ENCODE data around the gene LARGE1.

LARGE1 gene

DNA sequence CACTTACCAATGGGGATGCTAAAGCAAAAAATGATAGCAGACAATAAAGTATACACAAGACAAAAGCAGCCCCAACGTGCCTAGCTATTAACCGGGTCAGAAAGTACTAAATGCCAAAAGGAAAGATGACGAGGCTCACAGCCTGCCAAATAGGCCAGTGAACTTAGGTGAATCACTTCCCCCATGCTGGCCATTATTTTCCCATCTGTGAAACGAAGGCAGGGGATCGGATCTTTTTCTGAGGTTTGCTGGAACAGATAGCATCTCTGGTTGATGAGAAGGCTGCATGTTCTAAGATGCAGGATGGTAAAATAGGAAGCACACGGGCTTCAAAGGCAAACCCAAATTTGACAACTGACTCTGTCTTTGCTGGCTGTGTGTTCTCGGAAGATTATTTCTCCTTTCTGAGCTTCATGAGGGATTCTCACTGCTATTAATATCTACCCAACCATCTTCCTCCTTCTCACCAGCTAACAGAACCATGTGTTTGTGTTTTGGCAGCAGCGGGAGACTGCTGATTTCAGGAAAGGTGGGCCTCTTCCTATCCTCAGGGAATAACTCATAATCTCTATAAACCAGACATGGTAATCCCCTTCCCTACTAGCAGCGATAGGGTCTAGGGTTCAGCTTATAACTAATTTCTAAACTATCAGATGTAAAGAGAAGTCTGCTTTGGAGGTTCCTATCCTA, 390.7 kb downstream of the LARGE1 start:
- in situ Hi-C loops (cut with HindIII; ENCODE audit: low sequenced_read_pairs), result loop anchor here (5.0 kb wide), 1 partner anchor 33 kb away; no protein-coding TSS in a partner anchor
- DNase-seq (ENCODE audit: low read depth), result peak; percentile 35
- TF ChIP-seq, protein P1, sequence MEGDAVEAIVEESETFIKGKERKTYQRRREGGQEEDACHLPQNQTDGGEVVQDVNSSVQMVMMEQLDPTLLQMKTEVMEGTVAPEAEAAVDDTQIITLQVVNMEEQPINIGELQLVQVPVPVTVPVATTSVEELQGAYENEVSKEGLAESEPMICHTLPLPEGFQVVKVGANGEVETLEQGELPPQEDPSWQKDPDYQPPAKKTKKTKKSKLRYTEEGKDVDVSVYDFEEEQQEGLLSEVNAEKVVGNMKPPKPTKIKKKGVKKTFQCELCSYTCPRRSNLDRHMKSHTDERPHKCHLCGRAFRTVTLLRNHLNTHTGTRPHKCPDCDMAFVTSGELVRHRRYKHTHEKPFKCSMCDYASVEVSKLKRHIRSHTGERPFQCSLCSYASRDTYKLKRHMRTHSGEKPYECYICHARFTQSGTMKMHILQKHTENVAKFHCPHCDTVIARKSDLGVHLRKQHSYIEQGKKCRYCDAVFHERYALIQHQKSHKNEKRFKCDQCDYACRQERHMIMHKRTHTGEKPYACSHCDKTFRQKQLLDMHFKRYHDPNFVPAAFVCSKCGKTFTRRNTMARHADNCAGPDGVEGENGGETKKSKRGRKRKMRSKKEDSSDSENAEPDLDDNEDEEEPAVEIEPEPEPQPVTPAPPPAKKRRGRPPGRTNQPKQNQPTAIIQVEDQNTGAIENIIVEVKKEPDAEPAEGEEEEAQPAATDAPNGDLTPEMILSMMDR (IDR thresholded peaks at IDR 0.05; ENCODE audit: low read depth, low read length, missing control alignments), result no peak
- H3K4me3 ChIP-seq (ENCODE audit: low read depth, low read length), result no peak overlapping the region

DNA sequence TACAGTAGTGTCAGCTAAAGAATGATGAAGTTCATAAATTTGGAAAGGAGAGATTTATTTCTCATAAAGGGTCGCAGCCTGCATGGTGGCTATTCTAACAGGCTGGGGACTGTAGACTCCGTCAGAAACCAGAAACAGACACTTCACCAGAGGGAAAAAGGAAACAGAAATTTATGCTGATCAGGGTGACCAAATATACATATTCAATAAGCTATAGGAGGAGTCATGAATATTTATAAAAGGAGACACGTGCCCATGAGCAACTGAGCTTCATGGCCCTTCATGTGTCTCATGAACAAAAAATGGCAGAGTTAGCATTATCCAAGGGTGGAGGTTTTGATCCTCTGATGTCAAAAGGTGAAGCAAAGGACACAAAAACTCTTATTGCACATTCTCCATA, 392.1 kb downstream of the LARGE1 start:
- TF ChIP-seq, protein P1 (IDR thresholded peaks at IDR 0.05; ENCODE audit: low read depth, low read length, missing control alignments), result no peak
- no peak overlapping the region for H3K4me3 ChIP-seq (ENCODE audit: low read depth, low read length)
- no peak for DNase-seq (ENCODE audit: low read depth)
- in situ Hi-C loops (cut with HindIII; ENCODE audit: low sequenced_read_pairs), result loop anchor here (5.0 kb wide), 1 partner anchor 34 kb away; no protein-coding TSS in a partner anchor

DNA sequence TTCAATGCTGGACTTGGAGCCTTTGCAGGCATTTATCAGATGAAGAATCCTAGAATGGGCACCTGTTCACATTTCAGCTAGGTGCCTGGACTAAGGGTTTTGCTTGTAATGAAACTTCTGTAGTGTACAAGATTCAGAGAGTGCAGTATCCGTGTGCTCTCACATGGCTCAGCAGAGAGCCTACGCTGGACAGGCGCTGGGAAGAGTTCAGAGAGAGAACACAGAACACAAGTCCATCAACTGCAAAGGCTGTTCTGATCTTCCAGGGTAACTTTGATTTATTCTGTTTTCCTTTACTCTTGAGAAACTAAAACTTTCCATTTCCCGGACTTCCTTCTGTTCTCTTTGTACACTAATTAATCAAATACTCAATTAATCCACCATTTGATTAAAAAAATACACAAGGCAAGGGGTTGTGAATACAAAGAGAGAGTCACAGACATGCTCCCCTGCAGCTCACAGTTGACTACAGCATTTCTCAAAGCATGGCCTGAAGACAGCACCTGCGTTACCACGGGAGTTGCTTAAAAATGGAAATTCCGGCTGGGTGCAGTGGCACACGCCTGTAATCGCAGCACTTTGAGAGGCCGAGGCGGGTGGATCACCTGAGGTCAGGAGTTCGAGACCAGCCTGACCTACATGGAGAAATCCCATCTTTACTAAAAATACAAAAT, 393.7 kb downstream of the LARGE1 start:
- in situ Hi-C loops (cut with HindIII; ENCODE audit: low sequenced_read_pairs), result loop anchor here (5.0 kb wide), 1 partner anchor 36 kb away; no protein-coding TSS in a partner anchor
- DNase-seq (ENCODE audit: low read depth), result no peak
- TF ChIP-seq, protein P1 (IDR thresholded peaks at IDR 0.05; ENCODE audit: low read depth, low read length, missing control alignments), result no peak
- H3K4me3 ChIP-seq (ENCODE audit: low read depth, low read length), result no peak overlapping the region

DNA sequence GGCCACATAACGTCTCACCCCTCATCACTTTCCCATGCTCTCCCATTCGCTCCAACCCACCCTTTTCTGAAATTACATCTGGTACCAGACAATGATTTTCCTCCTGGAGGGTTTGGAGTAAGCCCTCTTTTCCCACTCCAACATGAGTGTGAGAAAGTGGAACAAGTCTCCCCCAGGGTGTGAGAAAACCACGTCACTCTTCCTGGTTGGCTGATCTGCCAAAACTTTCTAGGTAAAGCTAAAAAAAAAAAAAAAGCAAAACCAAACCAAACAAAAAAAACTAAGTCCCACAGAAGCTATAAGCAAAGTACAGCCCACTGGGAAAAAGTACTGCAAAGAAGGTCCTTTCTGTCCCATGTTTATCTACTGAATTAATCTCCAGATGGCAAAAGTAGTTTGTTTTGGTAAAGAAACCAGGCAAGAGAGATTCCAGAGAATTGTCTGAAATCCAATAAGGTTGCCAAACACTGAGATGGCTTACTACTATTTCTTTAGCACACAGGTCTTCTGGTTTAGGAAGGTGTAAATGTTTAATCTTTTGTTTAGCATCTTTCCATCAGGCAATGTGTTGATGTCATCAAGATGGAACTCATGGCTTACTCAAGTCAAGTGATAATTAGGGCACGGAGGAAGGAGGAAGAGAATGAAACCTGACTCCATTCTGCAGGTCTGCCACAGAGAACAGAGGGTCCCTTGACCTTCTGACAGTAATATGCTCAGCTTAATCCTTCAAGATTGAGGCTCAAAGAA, 395.6 kb downstream of the LARGE1 start:
- TF ChIP-seq, protein P1 (IDR thresholded peaks at IDR 0.05; ENCODE audit: low read depth, low read length, missing control alignments), result no peak
- in situ Hi-C loops (cut with HindIII; ENCODE audit: low sequenced_read_pairs), result loop anchor here (5.0 kb wide), 2 partner anchors 38 to 97 kb away; no protein-coding TSS in a partner anchor
- no peak for DNase-seq (ENCODE audit: low read depth)

DNA sequence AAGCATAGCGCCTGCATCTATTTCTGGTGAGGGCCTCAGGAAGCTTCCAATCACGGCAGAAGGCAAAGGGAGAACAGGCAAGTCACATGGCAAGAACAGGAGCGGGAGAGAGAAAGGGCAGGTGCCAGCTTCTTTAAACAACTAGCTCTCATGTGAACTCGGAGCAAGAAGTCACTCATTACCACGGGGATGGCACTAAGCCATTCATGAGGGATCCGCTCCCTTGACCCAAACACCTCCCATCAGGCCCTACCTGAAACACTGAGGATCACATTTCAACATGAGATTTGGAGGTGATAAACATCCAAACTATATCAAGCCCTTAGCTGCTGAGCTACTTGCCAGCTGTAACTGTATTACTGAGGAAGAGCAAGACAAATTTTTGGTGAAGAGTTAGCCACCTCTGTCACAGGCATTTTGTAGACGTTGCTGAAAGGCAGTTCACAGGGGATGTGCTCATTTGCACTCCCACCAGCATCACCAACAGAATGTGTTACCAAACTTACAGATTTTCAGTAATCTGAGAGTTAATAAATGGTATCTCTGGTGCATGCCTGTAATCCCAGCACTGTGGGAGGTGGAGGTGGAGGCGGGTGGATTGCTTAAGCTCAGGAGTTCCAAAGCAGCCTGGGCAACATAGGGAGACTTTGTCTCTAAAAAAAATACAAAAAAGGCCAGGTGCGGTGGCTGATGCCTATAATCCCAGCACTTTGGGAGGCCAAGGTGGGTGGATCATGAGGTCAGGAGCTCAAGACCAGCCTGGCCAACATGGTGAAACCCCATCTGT, 398.2 kb downstream of the LARGE1 start:
- in situ Hi-C loops (cut with HindIII; ENCODE audit: low sequenced_read_pairs), result loop anchor here (5.0 kb wide), 1 partner anchor 95 kb away; no protein-coding TSS in a partner anchor
- no peak for DNase-seq (ENCODE audit: low read depth)
- TF ChIP-seq, protein P1 (IDR thresholded peaks at IDR 0.05; ENCODE audit: low read depth, low read length, missing control alignments), result no peak
- H3K4me3 ChIP-seq (ENCODE audit: low read depth, low read length), result no peak overlapping the region

More for the DNA sequence above, 395.6 kb downstream of the LARGE1 start:
- H3K4me3 ChIP-seq (ENCODE audit: low read depth, low read length), result no peak overlapping the region

All from astrocyte of the cerebellum (primary cell).